OCI-LY1 (cell line): ENCODE measurements around the gene CLIC1.

Experiments used
- H2AFZ ChIP-seq: fragments of 200-600 bp; sonication (generic), shearing (Covaris generic); 2 replicates; pipeline ENCODE4 v1.6.0; 2014; ENCODE audit warnings: antibody characterized with exemption, mild to moderate bottlenecking, low read length
- H3F3A ChIP-seq: fragments of 200-600 bp; sonication (generic), shearing (Covaris generic); 2 replicates; pipeline ENCODE4 v1.6.0; 2014; ENCODE audit warnings: mild to moderate bottlenecking, antibody characterized with exemption, low read length, moderate library complexity; ENCODE audit not compliant: insufficient read depth
- H3K27ac ChIP-seq: fragments of 200-600 bp; sonication (generic); 2 replicates; pipeline ENCODE4 v1.5.1; 2014; ENCODE audit warnings: low read length, mixed run types, mild to moderate bottlenecking, low read depth; ENCODE audit not compliant: poor library complexity, severe bottlenecking
- H3K27me3 ChIP-seq: fragments of 200-600 bp; sonication (generic); 2 replicates; pipeline ENCODE4 v1.6.0; 2014; ENCODE audit warnings: antibody characterized with exemption, mild to moderate bottlenecking, low read length, moderate library complexity; ENCODE audit not compliant: insufficient read depth
- H3K36me3 ChIP-seq: fragments of 200-600 bp; sonication (generic); 2 replicates; pipeline ENCODE4 v1.6.1; 2014; ENCODE audit warnings: mild to moderate bottlenecking, antibody characterized with exemption, low read length, moderate library complexity, mixed read lengths; ENCODE audit not compliant: insufficient read depth
- H3K4me1 ChIP-seq: fragments of 200-600 bp; sonication (generic); 2 replicates; pipeline ENCODE4 v1.5.1; 2014; ENCODE audit warnings: mild to moderate bottlenecking, low read length, moderate library complexity; ENCODE audit not compliant: insufficient read depth, severe bottlenecking
- H3K4me2 ChIP-seq: fragments of 200-600 bp; sonication (generic), shearing (Covaris generic); 2 replicates; pipeline ENCODE4 v1.6.1; 2014; ENCODE audit warnings: low read length
- H3K4me3 ChIP-seq: fragments of 200-600 bp; sonication (generic); 2 replicates; pipeline ENCODE4 v1.5.1; 2014; ENCODE audit warnings: low read length, low read depth, mild to moderate bottlenecking, mixed read lengths; ENCODE audit not compliant: poor library complexity, severe bottlenecking
- H3K79me2 ChIP-seq: fragments of 200-600 bp; shearing (Covaris generic); 2 replicates; pipeline ENCODE4 v1.6.1; 2016; ENCODE audit warnings: mixed run types, low read length, mixed read lengths; ENCODE audit not compliant: insufficient read depth
- H3K9ac ChIP-seq: fragments of 200-600 bp; sonication (generic), shearing (Covaris generic); 2 replicates; pipeline ENCODE4 v1.6.1; 2014; ENCODE audit warnings: mild to moderate bottlenecking, low read length, mixed read lengths
- H3K9me2 ChIP-seq: fragments of 200-600 bp; sonication (generic), shearing (Covaris generic); 2 replicates; pipeline ENCODE4 v1.6.1; 2014; ENCODE audit warnings: low read depth, mild to moderate bottlenecking, low read length, mixed read lengths
- H3K9me3 ChIP-seq: fragments of 200-600 bp; shearing (Covaris generic); 2 replicates; pipeline ENCODE4 v1.6.1; 2014; ENCODE audit warnings: low read length, mixed read lengths
- H4K20me1 ChIP-seq: fragments of 200-600 bp; sonication (generic), shearing (Covaris generic); 2 replicates; pipeline ENCODE4 v1.6.0; 2016; ENCODE audit warnings: mild to moderate bottlenecking, low read length; ENCODE audit not compliant: insufficient read depth
- EZH2 ChIP-seq: fragments of 200-600 bp; sonication (generic), shearing (Covaris generic); IDR thresholded peaks from 2 replicates; pipeline ENCODE4 v1.8.0; 2017; ENCODE audit warnings: borderline replicate concordance, mixed run types, mild to moderate bottlenecking, antibody characterized with exemption, low read length, moderate library complexity, mixed read lengths
- TF ChIP-seq, protein P1 (sequence below): fragments of 200-600 bp; sonication (generic), shearing (Covaris generic); IDR thresholded peaks from 2 replicates; pipeline ENCODE4 v1.5.1; 2017; ENCODE audit warnings: mild to moderate bottlenecking, antibody characterized with exemption, low read length, moderate library complexity, mixed read lengths

Gene CLIC1

DNA sequence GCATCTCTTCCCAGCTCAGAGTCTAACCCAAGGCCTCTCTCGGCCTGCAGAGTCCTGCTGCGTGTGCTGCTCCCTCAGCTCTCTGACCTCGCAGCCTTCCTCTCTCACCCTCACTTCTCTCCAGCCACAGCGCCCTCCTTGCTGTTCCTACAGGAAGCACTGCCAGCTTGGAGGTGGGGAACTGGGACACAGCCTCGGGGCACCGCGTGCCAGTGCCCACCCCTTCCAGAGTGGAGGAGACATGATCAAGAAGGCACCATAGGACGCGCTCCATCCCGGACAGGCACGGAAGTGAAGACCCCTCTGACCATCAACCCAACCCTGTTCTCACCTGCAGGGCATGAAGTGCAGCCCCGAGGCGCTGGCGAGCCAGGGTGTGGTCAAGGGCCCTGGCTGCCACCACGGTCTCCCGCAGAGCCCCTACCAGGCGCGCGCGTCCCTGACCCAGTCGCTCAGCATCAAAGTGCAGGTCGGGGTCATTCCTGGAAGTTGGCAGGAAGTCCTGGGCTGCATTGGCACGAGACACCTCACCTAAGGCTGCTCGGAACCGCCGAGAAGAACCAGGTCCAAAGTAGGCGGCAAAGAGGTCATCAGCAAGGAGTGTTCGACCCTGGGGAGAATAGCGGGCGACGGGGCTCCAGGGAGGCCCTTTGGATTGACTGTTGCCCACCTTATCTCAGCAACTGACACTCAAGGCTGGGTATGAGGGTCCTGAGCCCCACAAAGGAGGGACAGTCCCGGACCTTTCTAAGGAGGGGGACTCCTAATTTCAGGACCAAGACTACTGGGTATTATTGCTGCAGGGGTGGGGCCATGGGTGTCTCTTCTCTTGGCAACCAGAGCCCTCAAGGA, 39.5 kb upstream of the CLIC1 start:
- Histone ChIP-seq H4K20me1 (no peaks in the 10 kb centered on the region), H3K27me3 (no peaks in the 10 kb centered on the region), H3K36me3 (peaks cover 34% of the 10 kb centered on the region), H3K9ac (no peak overlapping the region), H2AFZ (no peak overlapping the region), H3K9me2 (no peaks in the 10 kb centered on the region), H3F3A (no peaks in the 10 kb centered on the region), H3K79me2 (no peaks in the 10 kb centered on the region), H3K27ac (no peak overlapping the region), H3K9me3 (no peaks in the 10 kb centered on the region), H3K4me1 (peaks cover 9% of the 10 kb centered on the region), H3K4me2 (no peak overlapping the region), H3K4me3 (no peak overlapping the region)
- TF ChIP-seq, protein P1, sequence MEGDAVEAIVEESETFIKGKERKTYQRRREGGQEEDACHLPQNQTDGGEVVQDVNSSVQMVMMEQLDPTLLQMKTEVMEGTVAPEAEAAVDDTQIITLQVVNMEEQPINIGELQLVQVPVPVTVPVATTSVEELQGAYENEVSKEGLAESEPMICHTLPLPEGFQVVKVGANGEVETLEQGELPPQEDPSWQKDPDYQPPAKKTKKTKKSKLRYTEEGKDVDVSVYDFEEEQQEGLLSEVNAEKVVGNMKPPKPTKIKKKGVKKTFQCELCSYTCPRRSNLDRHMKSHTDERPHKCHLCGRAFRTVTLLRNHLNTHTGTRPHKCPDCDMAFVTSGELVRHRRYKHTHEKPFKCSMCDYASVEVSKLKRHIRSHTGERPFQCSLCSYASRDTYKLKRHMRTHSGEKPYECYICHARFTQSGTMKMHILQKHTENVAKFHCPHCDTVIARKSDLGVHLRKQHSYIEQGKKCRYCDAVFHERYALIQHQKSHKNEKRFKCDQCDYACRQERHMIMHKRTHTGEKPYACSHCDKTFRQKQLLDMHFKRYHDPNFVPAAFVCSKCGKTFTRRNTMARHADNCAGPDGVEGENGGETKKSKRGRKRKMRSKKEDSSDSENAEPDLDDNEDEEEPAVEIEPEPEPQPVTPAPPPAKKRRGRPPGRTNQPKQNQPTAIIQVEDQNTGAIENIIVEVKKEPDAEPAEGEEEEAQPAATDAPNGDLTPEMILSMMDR = no peak
- no peak for TF ChIP-seq EZH2

DNA sequence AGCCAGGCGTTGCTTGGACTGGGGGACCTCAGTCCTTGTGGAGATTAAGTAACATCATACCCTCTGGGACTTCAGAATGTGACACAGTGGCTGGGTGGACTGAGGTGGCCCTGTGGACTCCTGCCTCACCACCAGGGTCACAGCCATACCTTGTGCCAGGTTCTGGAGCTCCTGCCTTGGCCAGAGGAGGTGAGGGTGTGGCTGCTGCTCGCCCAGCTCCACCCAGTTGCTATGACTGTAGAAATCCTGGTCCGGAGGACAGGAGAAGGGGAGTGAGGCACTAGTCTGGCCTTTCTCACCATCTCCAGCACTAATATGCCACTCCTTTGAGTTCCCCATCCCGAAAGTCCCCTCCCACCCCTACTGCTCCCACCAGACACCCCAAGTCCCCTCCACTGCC, 38.9 kb upstream of the CLIC1 start:
- Histone ChIP-seq H3K4me1 (peaks cover 9% of the 10 kb centered on the region), H3K4me3 (no peak overlapping the region), H3K9ac (no peak overlapping the region), H3K9me2 (no peaks in the 10 kb centered on the region), H3K27me3 (no peaks in the 10 kb centered on the region), H3K27ac (no peak overlapping the region), H3K9me3 (no peaks in the 10 kb centered on the region), H3K36me3 (peaks cover 27% of the 10 kb centered on the region), H3F3A (no peaks in the 10 kb centered on the region), H4K20me1 (no peaks in the 10 kb centered on the region), H3K4me2 (no peak overlapping the region), H3K79me2 (no peaks in the 10 kb centered on the region), H2AFZ (no peak overlapping the region)
- TF ChIP-seq EZH2 = no peak
- TF ChIP-seq, protein P1 = no peak

- H2AFZ ChIP-seq = no peak overlapping the region
- H3F3A ChIP-seq = no peaks in the 10 kb centered on the region
- H3K79me2 ChIP-seq = no peaks in the 10 kb centered on the region
- no peak overlapping the region for H3K4me3 ChIP-seq
- no peaks in the 10 kb centered on the region for H4K20me1 ChIP-seq
- H3K4me1 ChIP-seq = peaks cover 3% of the 10 kb centered on the region
- H3K4me2 ChIP-seq = no peak overlapping the region
- no peak overlapping the region for H3K27ac ChIP-seq
- no peaks in the 10 kb centered on the region for H3K9me2 ChIP-seq
- no peak overlapping the region for H3K9ac ChIP-seq
- H3K27me3 ChIP-seq = no peaks in the 10 kb centered on the region
- TF ChIP-seq EZH2 = no peak
- TF ChIP-seq, protein P1 = no peak
- H3K36me3 ChIP-seq = no peaks in the 10 kb centered on the region
- no peaks in the 10 kb centered on the region for H3K9me3 ChIP-seq
Observed at GRCh38 chr6:31771992-31772358, 35.6 kb upstream of the CLIC1 start.
